ENCODE results near the gene COG1.

Gene COG1

GRCh38 chr17:73203135-73203787, 10.4 kb downstream of the COG1 start:
- no peak overlapping the region for H3K4me3 ChIP-seq (ENCODE audit: low read depth in 1 of 2, low read length in 2 of 2)
- DNase-seq (no peak), ATAC-seq (ENCODE audit: insufficient read depth, low read depth) (no peak)
- peaks cover 96% of the 10 kb centered on the region for H3K36me3 ChIP-seq (ENCODE audit: insufficient read depth, low read length)
- peaks cover 3% of the 10 kb centered on the region; the same call in 1 of the 2 replicates for H3K79me2 ChIP-seq (ENCODE audit: insufficient read depth, low read length)
- TF ChIP-seq EZH2 (IDR thresholded peaks at IDR 0.05; ENCODE audit: borderline replicate concordance, low read depth, low read length, severe bottlenecking) (no peak), CTCF (IDR thresholded peaks at IDR 0.05; ENCODE audit: borderline replicate concordance, extremely low read depth, low read length, poor library complexity, severe bottlenecking) (no peak)
- H3K27me3 ChIP-seq (ENCODE audit: insufficient read depth, low read length, poor library complexity): no peaks in the 10 kb centered on the region
- no peak overlapping the region for H3K27ac ChIP-seq (ENCODE audit: low read length)
- no peak overlapping the region for H3K4me2 ChIP-seq (ENCODE audit: insufficient read depth, low read length)
- H4K20me1 ChIP-seq (ENCODE audit: insufficient read depth, low read length): peaks cover 19% of the 10 kb centered on the region
- H3K9me3 ChIP-seq (ENCODE audit: insufficient read depth, low read length, severe bottlenecking): no peaks in the 10 kb centered on the region
- no peaks in the 10 kb centered on the region for H3K4me1 ChIP-seq (ENCODE audit: insufficient read depth, low read length)
- H2AFZ ChIP-seq (ENCODE audit: low read depth, low read length): no peak overlapping the region
- no peak overlapping the region for H3K9ac ChIP-seq (ENCODE audit: low read depth, low read length)

- peaks cover 96% of the 10 kb centered on the region for H3K36me3 ChIP-seq (ENCODE audit: insufficient read depth, low read length)
- H3K27me3 ChIP-seq (ENCODE audit: insufficient read depth, low read length, poor library complexity): no peaks in the 10 kb centered on the region
- no peaks in the 10 kb centered on the region for H3K9me3 ChIP-seq (ENCODE audit: insufficient read depth, low read length, severe bottlenecking)
- H3K9ac ChIP-seq (ENCODE audit: low read depth, low read length): no peak overlapping the region
- H3K79me2 ChIP-seq (ENCODE audit: insufficient read depth, low read length): peaks cover 3% of the 10 kb centered on the region; the same call in 1 of the 2 replicates
- no peak overlapping the region for H3K27ac ChIP-seq (ENCODE audit: low read length)
- TF ChIP-seq EZH2 (IDR thresholded peaks at IDR 0.05; ENCODE audit: borderline replicate concordance, low read depth, low read length, severe bottlenecking) (no peak), CTCF (IDR thresholded peaks at IDR 0.05; ENCODE audit: borderline replicate concordance, extremely low read depth, low read length, poor library complexity, severe bottlenecking) (no peak)
- H2AFZ ChIP-seq (ENCODE audit: low read depth, low read length): no peak overlapping the region
- DNase-seq: no peak
- no peak for ATAC-seq (ENCODE audit: insufficient read depth, low read depth)
- no peak overlapping the region for H3K4me3 ChIP-seq (ENCODE audit: low read depth in 1 of 2, low read length in 2 of 2)
- H4K20me1 ChIP-seq (ENCODE audit: insufficient read depth, low read length): peaks cover 12% of the 10 kb centered on the region
- no peaks in the 10 kb centered on the region for H3K4me1 ChIP-seq (ENCODE audit: insufficient read depth, low read length)
- no peak overlapping the region for H3K4me2 ChIP-seq (ENCODE audit: insufficient read depth, low read length)
These were observed 11.1 kb downstream of the COG1 start for GRCh38 chr17:73203788-73204479.

- Histone ChIP-seq H3K27ac (ENCODE audit: low read length) (no peak overlapping the region), H2AFZ (ENCODE audit: low read depth, low read length) (no peak overlapping the region), H3K27me3 (ENCODE audit: insufficient read depth, low read length, poor library complexity) (no peaks in the 10 kb centered on the region), H3K9ac (ENCODE audit: low read depth, low read length) (no peak overlapping the region), H3K4me1 (ENCODE audit: insufficient read depth, low read length) (no peaks in the 10 kb centered on the region), H3K4me3 (ENCODE audit: low read depth in 1 of 2, low read length in 2 of 2) (no peak overlapping the region), H4K20me1 (ENCODE audit: insufficient read depth, low read length) (peaks cover 12% of the 10 kb centered on the region; the same call in 1 of the 2 replicates), H3K4me2 (ENCODE audit: insufficient read depth, low read length) (no peak overlapping the region), H3K36me3 (ENCODE audit: insufficient read depth, low read length) (peaks cover 93% of the 10 kb centered on the region), H3K79me2 (ENCODE audit: insufficient read depth, low read length) (peaks cover 4% of the 10 kb centered on the region; the same call in 1 of the 2 replicates), H3K9me3 (ENCODE audit: insufficient read depth, low read length, severe bottlenecking) (no peaks in the 10 kb centered on the region)
- ATAC-seq (ENCODE audit: insufficient read depth, low read depth) (no peak), DNase-seq (no peak)
- TF ChIP-seq EZH2 (IDR thresholded peaks at IDR 0.05; ENCODE audit: borderline replicate concordance, low read depth, low read length, severe bottlenecking) (no peak), CTCF (IDR thresholded peaks at IDR 0.05; ENCODE audit: borderline replicate concordance, extremely low read depth, low read length, poor library complexity, severe bottlenecking) (no peak)
These were observed 12.7 kb downstream of the COG1 start for GRCh38 chr17:73205459-73205961.

Measured in DND-41 (cell line).